Muscle layer of duodenum (tissue), 2 donors: ENCODE data around the gene ZFYVE19.

ENCODE experiments used
- H3K27ac ChIP-seq: one replicate; pipeline ENCODE4 v1.7.0; 2013; ENCODE audit warnings: mild to moderate bottlenecking, low read length
- H3K27me3 ChIP-seq: one replicate; pipeline ENCODE4 v1.7.0; 2013; ENCODE audit warnings: low read depth, mild to moderate bottlenecking, control low read depth, low read length
- H3K36me3 ChIP-seq, 2 donors: one replicate each; pipeline ENCODE4 v1.7.0; 2013; ENCODE audit warnings: low read length in 2 of 2, control low read depth in 1 of 2, mild to moderate bottlenecking in 1 of 2; ENCODE audit not compliant: insufficient read depth in 2 of 2, control insufficient read depth in 1 of 2
- H3K4me1 ChIP-seq, 2 donors: one replicate each; pipeline ENCODE4 v1.7.0; 2013; ENCODE audit warnings: low read length in 2 of 2, mild to moderate bottlenecking in 2 of 2, control low read depth in 1 of 2, moderate library complexity in 1 of 2; ENCODE audit not compliant: insufficient read depth in 2 of 2, control insufficient read depth in 1 of 2
- H3K4me3 ChIP-seq, 2 donors: one replicate each; pipeline ENCODE4 v1.7.0; 2013; ENCODE audit warnings: low read length in 2 of 2, low read depth in 1 of 2, mild to moderate bottlenecking in 1 of 2
- H3K9me3 ChIP-seq, 2 donors: one replicate each; pipeline ENCODE4 v1.7.0; 2013; ENCODE audit warnings: low read length in 2 of 2, control low read depth in 1 of 2, mild to moderate bottlenecking in 1 of 2; ENCODE audit not compliant: control insufficient read depth in 1 of 2
- donor health status: healthy.

The ZFYVE19 gene

DNA sequence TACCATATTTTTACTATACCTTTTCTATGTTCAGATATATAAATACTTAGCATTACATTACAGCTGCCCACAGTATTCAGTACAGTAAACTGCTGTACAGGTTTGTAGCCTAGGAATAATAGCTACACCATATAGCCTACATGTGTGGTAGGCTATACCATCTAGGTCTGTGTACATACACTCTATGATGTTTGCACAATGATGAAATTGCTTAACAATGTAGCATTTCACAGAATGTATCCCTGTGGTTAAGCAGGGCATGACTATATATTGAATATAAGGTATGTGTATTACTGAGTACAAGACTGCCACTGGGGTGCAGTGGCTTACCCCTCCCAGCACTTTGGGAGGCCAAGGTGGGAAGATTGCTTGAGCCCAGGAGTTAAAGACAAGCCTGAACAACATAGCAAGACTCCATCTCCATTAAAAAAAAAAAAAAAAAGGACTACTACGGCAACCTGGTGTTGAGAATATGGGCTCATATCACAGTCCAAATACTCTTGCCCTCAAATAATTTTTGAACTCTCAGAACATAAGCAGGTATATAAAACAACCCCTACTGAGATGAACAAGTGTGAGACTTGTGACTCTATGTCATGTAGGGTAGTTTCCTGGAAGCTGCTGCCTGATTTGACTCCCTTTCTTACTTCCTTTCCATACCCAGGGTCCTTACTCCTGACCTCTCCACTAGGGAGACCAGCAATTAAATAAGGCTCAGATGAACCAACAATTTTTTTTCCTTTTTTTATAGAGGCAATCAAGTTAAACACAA, 16.9 kb downstream of the ZFYVE19 start:
- no peak overlapping the region for H3K4me3 ChIP-seq
- H3K36me3 ChIP-seq, result no peaks in the 10 kb centered on the region
- H3K9me3 ChIP-seq, result no peaks in the 10 kb centered on the region
- H3K27ac ChIP-seq, result no peak overlapping the region
- no peaks in the 10 kb centered on the region for H3K27me3 ChIP-seq
- H3K4me1 ChIP-seq, result no peaks in the 10 kb centered on the region

DNA sequence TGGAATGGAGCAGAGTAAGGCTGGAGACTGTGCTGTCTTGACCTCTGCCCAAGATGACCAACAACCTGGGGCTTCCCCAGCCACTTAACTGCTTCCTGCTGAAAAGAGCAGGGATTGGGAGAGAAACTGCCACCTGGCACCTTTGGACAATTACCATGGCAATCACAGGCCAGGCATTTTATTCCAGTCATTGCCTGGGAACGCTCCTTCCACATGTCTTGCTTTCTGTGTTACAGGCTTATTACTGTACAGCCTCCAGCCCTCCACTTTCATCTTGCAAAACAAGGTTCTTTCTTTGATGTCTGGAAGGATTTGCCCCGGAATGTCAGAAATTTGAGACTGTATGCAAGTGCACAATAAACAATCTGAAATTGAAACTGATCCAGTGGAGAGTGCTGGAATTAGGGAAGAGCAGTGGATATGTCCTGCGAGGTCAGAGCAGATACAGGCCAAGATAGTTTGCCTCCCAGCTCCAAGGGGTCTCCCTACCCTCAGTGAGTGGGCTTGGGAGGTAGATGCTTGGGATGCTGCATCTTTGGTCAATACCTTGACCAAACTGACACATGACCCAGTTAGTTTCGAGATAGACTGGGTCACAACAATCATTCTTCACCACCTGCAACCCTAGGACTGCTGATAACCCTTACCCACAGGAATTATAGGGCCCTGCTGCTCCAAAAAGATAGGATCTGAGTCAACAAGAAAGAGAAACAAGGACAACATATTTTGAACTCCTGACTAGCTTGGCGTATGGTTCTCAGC, 19.0 kb downstream of the ZFYVE19 start:
- Histone ChIP-seq H3K4me3 (no peak overlapping the region), H3K27me3 (no peaks in the 10 kb centered on the region), H3K9me3 (no peaks in the 10 kb centered on the region), H3K4me1 (no peaks in the 10 kb centered on the region), H3K27ac (no peak overlapping the region), H3K36me3 (no peaks in the 10 kb centered on the region)

DNA sequence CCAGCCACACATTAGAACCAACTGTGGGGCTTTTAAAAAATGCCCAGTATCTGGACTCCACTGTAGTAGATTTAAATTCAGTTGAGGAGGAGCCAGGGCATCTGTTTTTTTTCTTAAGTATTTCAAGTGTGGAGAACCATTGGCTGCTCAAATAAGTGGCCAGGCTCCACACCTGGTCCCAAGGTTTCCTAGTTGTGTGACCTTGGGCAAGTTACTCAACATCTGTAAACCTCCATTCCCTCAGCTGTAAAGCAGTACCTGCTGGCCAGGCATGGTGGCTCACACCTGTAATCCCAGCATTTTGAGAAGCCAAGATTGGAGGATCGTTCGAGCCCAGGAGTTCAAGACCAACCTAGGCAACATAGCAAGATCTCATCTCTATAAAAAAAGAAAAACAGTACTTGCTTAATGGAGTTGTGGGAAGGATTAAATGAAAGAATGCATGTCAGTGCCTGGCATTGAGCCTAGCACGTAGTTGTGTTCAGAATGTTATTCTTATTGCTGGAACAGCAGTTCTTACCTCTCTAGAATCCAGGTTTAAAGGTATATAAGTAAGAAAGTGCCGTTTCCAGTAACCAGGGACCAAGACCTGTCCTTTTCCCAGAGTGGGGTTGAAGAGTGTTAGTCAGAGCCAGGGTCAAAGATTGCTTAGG, 19.7 kb downstream of the ZFYVE19 start:
- no peak overlapping the region for H3K4me3 ChIP-seq
- H3K27me3 ChIP-seq, result no peaks in the 10 kb centered on the region
- no peaks in the 10 kb centered on the region for H3K36me3 ChIP-seq
- no peaks in the 10 kb centered on the region for H3K9me3 ChIP-seq
- no peaks in the 10 kb centered on the region for H3K4me1 ChIP-seq
- H3K27ac ChIP-seq, result no peak overlapping the region

DNA sequence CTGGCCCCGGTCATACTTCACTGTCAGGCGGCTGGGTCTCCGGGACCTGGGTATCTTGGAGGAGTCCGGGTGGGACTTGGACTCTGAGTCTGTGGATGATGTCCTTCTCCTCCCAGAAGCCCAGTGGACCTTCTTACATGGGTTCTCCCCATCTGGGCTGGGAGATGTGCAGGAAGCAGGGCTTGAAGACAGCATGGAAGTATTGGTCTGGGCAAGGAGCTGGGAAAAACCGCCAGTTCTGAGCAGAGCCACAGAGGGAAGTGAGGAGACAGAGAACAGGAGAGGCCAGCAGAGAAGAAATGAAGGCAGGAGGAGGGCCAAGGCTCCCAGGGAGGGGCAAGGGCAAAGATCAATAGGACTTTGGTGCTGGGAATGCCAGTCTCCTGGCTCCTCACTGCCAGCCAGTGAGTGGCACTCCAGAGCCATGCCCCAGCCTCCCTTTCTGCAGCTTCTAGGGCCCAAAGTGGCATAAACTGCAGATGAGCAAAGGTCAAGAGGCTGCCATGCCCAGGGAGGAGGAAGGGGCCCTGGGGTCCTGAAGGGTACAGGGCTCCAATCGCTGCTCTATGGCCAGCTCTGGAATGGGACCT, 21.7 kb downstream of the ZFYVE19 start, which contains the start of gene PPP1R14D:
PPP1R14D (minus strand) TSS at position 262 of the 590 bp plus-strand sequence; CDS start at position 195, 67 bp downstream.
- no peaks in the 10 kb centered on the region for H3K4me1 ChIP-seq
- H3K27me3 ChIP-seq, result no peaks in the 10 kb centered on the region
- peak within 1 kb of the TSS in 1 of 2 donors; percentile 58 for H3K4me3 ChIP-seq
- peak within 1 kb of the TSS; percentile 57 for H3K27ac ChIP-seq
- H3K9me3 ChIP-seq, result no peaks in the 10 kb centered on the region
- H3K36me3 ChIP-seq, result no peaks in the 10 kb centered on the region

DNA sequence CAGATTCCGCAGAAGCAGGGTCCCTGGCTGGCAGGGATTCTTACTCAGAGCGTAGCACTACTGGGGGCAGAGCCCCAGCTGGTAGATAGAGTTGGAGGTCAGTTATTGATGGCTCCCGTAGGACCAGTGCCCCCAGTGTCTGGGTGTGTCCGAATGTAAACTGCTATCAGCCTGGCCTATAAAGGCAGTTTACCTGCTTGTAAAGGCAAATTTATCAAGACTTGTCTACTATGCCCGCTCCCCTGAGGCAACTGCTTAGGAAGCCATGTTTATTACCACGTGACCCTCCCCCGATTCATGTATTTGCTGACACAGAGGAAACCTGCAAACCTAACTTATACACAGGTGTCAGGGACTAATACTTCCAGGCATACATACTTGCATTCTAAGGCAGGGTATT, 22.2 kb downstream of the ZFYVE19 start:
- Histone ChIP-seq H3K9me3 (no peaks in the 10 kb centered on the region), H3K27ac (peak overlapping the region; percentile 57), H3K4me3 (no peak overlapping the region), H3K27me3 (no peaks in the 10 kb centered on the region), H3K36me3 (no peaks in the 10 kb centered on the region), H3K4me1 (no peaks in the 10 kb centered on the region)

DNA sequence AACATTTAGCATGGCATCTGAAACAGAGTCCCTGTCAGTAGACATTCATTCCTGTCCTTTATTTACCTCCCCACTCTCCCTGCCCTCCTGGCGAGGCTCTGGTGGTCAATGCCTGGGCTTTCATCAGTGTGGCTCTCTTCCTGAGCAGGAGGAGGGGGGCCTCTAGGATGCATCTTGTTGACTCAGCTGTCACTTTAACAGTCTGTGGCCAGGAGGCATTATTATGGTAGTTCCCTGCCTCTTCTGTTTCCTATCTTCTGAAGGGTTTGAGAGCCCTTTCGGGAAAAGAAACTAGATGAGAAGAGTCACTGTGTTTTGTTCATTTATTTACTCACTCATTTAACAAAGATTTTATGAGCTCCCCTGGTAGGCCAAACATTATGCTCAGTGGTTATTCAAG, 24.0 kb downstream of the ZFYVE19 start:
- Histone ChIP-seq H3K36me3 (no peaks in the 10 kb centered on the region), H3K9me3 (no peaks in the 10 kb centered on the region), H3K27ac (no peak overlapping the region), H3K27me3 (no peaks in the 10 kb centered on the region), H3K4me3 (no peak overlapping the region), H3K4me1 (no peaks in the 10 kb centered on the region)

DNA sequence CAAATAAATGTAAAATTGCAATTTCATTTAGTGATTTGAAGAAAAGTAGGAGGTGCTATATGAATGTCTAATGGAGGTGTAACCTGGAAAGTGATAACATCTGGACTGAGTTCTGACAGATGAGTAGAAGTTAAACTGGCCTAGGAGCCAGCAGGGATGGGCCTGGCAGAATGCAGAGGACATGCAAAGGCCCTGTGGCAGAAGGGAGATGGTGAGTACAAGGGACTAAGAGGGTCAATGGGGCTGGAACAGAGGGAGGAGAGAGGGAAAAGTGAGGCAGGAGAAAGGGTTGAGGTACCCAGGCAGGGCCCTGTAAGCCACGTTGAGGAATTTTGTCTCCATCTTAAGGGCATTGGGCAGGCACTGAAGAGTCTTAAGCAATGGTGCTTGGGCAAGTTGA, 25.0 kb downstream of the ZFYVE19 start:
- H3K4me1 ChIP-seq, result no peaks in the 10 kb centered on the region
- H3K4me3 ChIP-seq, result no peak overlapping the region
- H3K27me3 ChIP-seq, result no peaks in the 10 kb centered on the region
- H3K9me3 ChIP-seq, result no peaks in the 10 kb centered on the region
- no peaks in the 10 kb centered on the region for H3K36me3 ChIP-seq
- H3K27ac ChIP-seq, result no peak overlapping the region

DNA sequence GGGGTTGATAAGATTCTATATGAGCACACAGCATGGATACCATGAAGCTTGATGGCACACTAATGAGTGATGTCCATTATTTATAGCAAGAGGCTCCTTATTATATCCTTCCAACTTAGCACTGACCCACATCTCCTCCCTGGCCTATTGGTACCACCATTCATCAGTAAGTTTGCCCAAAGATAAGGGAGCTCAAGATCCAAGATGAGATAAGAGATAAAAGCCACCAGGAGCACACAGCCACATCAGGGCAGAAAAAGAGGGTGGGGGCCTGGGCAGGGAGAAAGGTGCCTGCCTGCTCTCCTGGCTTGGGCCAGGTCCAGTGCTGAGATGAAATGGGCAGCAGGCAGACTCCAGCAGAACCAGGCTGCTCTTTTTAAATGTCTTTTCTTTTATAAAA, 26.0 kb downstream of the ZFYVE19 start:
- no peaks in the 10 kb centered on the region for H3K4me1 ChIP-seq
- no peaks in the 10 kb centered on the region for H3K27me3 ChIP-seq
- H3K4me3 ChIP-seq, result no peak overlapping the region
- H3K36me3 ChIP-seq, result no peaks in the 10 kb centered on the region
- H3K27ac ChIP-seq, result no peak overlapping the region
- H3K9me3 ChIP-seq, result no peaks in the 10 kb centered on the region

DNA sequence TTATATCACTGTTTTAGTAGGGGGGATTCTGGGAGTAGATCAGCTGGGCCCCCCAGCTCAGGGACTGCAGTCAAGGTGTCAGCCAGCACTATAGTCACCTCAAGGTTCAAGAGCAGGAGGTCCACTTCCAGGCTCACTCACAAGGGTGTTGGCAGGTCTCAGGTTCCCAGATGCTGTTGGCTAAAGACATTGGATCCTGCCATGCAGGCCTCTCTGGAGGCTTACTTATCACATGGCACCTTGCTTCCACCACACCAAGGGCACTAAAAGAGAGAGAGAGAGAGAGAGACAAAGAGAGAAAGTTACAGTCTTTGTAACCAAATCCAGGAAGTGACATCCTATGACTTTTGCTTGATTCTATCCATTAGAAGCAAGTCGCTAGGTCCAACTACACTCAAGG, 29.1 kb downstream of the ZFYVE19 start:
- H3K4me3 ChIP-seq, result no peak overlapping the region
- H3K36me3 ChIP-seq, result no peaks in the 10 kb centered on the region

DNA sequence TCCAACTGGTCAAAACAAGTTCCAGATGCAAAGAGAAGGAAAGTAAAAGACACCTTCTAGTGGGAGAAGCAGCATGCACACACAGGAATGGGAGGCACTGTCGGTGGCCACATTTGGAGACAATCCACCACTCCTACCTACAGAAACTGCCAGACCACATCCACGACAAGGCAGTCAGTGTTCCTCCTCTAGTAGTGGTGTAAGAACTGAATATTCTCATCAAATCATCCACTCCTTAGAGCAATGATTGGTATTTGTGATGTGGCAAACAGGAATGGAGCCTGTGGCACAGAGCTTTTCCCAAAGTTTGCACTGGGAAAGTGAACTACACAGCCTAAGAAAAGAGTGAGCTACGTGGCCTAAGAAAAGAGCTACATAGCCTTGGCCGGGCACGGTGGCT, 31.9 kb downstream of the ZFYVE19 start:
- no peaks in the 10 kb centered on the region for H3K9me3 ChIP-seq
- H3K27ac ChIP-seq, result no peak overlapping the region

More for the DNA sequence above, 29.1 kb downstream of the ZFYVE19 start:
- no peaks in the 10 kb centered on the region for H3K27me3 ChIP-seq
- no peaks in the 10 kb centered on the region for H3K9me3 ChIP-seq
- H3K4me1 ChIP-seq, result no peaks in the 10 kb centered on the region
- H3K27ac ChIP-seq, result no peak overlapping the region

DNA sequence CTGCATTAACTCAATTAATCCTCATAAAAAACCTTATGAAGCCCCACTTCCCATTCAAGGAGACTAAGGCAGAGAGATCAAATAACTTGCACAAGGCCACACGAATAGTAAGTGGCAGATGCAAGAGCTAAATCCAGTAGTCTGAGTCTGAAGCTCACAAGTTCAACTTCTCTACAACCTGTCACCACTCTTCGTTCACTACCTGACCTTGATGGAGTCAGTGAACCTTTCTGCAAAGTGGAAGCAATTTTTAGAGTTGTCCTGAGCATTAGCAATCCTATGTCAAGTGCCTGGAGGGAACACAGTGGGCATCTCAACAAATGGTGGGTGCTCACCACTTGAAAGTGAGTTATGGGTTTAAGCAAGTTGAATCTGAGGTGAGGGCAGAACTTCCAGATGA, 34.9 kb downstream of the ZFYVE19 start:
- Histone ChIP-seq H3K4me1 (peaks cover under 1 to 16% of the 10 kb centered on the region in 2 donors), H3K27ac (no peak overlapping the region)

More for the DNA sequence above, 31.9 kb downstream of the ZFYVE19 start:
- Histone ChIP-seq H3K36me3 (no peaks in the 10 kb centered on the region), H3K4me1 (peaks cover 0 to 4% of the 10 kb centered on the region in 2 donors), H3K27me3 (no peaks in the 10 kb centered on the region), H3K4me3 (no peak overlapping the region)

More for the DNA sequence above, 34.9 kb downstream of the ZFYVE19 start:
- no peaks in the 10 kb centered on the region for H3K27me3 ChIP-seq
- H3K4me3 ChIP-seq, result no peak overlapping the region
- H3K36me3 ChIP-seq, result no peaks in the 10 kb centered on the region
- no peaks in the 10 kb centered on the region for H3K9me3 ChIP-seq
